GM18951 (cell line): ENCODE data around the gene XIRP2.

Experiments
- POLR2A ChIP-seq: IDR thresholded peaks from 4 replicates; pipeline ENCODE4 v1.6.1; 2011; ENCODE audit warnings: mild to moderate bottlenecking; ENCODE audit not compliant: insufficient read length, insufficient read depth; ENCODE audit errors: extremely low read depth
- in situ Hi-C: fragments of 300-500 bp; cut with MboI; formaldehyde crosslinking; loops from one replicate; pipeline ENCODE4 v1.12.0; 2022; ENCODE audit warnings: low sequenced_read_pairs, mixed read lengths, inconsistent platforms; ENCODE audit not compliant: unreplicated experiment

XIRP2 gene

DNA sequence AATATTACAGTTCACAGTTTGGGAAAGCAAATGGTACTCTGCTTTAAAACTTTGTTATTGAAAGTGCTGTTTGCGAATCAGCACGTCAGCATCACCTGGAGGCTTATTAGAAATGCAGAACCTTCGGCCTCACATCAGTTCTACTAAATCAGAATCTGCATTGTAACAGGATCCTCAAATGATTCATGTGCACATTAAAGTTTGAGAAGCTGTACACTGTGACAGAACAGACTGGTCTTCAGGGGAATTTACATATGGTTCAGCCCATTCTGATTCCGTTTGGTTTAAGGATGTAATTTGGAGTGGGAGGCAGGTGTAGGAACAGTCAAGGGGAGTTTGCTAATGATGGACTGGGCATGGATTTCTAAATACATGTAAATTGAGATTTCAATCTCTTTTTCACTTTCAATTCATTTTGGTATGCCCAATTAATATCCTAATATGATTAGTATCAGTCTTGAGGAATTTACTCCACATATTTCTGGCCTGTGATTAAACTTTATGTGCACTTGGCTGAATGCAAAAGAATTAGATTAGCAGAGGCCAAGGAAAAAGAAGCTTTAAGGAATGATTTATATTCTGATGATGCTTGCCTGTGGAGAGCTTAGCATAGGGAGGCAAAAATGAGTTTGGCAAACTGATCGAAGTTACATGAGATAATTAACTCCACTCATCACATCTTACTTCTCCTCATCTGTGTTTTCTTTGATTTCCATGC is 248.8 kb downstream of the XIRP2 start:
- TF ChIP-seq POLR2A: no peak
- in situ Hi-C loops: no loop called here

DNA sequence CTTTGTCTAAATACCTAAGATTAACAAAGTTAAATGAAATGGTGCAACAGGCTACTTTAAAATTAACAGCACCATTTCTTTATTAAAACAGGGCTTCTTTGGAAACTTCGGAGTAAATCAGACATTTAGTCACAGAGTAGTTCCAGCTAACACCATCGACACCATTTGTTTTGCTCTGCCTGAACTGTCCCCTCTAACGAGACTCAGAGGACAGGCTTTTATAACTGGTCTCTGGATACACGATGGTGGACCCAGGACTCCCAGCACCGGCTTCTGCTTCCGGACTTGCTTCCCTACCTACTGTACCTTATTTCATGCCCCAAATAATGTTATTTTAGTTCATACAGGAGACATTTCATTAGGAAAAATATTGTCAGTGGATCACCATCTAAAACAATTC is 252.1 kb downstream of the XIRP2 start:
- in situ Hi-C loops: no loop called here
- no peak for TF ChIP-seq POLR2A

GRCh38 chr2:167140767-167141166 is 252.5 kb downstream of the XIRP2 start:
- in situ Hi-C loops: no loop called here
- TF ChIP-seq POLR2A: no peak

GRCh38 chr2:167142554-167142953 is 254.3 kb downstream of the XIRP2 start:
- in situ Hi-C loops: no loop called here

DNA sequence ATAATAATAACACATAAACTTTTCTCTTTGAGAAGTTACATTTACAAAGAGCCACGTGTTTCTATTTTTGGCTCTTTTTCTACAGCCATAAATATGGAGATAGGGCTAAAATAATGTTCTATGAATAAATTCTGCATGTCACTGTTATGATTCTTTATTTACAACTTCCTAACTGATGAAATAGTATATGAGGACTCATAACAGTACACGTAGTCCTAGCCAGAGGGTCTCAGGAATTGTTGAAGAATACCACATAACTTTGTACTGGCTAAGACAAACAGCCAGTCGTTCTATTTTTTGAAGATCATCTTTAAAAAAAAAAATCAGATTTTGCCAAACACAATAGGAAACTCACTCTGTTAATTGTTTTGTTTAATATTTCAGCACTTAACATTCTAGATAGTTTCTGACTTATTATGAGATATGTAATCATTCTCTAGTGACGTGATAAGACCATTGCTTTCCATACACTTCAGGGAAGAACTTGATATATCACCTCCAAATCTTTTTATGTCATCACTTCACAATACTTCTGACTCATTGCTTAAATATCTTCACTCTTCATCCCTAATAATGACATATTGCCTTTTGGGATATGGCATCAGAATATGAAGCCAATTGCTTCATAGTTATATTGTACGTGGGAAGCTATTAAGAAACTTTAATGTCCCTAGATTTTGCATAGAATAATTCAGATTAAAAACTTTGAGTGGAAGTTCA is 256.1 kb downstream of the XIRP2 start:
- in situ Hi-C loops: no loop called here
- TF ChIP-seq POLR2A: no peak

More at GRCh38 chr2:167142554-167142953, 254.3 kb downstream of the XIRP2 start:
- TF ChIP-seq POLR2A: no peak

DNA sequence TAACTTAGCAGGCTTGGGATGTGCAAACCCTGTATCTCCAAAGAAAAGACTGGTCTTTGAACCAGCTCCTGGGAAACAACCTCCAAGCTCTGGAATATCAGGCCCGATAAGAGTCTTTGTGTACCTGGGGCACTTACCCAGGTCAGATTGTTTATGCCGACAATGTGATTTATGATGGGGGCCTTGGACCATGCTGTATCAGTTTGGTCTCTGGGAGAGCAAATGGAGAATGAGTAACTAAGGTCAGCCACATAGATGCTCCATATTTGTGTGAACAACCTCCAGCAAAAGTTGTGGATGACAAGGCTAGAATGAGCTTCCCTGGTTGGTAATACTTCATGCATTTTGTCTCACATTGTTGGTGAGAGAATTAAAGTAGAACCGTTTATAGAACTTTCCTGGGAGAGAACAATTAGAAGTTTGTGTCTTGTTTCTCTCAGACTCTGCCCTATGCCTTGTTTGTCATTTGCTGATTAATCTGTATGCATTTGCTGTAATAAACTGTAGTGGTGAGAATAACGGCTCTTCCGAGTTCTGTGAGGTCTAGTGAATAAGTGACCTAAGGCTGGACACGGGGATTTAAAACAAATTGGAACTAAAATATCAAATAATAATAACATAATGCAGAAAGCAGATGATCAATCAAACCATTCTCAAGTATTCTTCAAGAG is 259.1 kb downstream of the XIRP2 start:
- in situ Hi-C loops: no loop called here
- no peak for TF ChIP-seq POLR2A

DNA sequence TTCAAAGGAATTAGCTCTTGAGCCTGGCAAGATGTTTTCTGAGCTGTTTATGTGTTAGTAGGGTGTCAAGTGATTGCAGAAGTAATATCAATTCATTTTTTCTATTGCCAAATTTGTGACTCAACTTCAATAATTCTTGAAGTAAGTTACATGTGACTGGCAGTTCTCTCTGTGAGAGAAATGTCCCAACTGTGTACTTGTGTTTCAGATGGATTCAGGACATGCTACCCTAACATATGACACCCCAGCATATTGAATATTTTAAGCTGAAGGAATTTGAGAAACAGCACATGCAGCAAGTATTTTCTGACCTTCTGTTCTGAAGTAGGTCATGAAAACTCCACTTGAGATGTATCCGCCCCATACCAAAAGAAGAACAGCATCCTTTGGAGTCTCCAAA is 263.6 kb downstream of the XIRP2 start:
- in situ Hi-C loops: no loop called here

GRCh38 chr2:167157523-167157922 is 269.2 kb downstream of the XIRP2 start:
- in situ Hi-C loops: no loop called here
- no peak for TF ChIP-seq POLR2A

More for the DNA sequence above, 263.6 kb downstream of the XIRP2 start:
- no peak for TF ChIP-seq POLR2A

GRCh38 chr2:167177196-167177595 is 288.9 kb downstream of the XIRP2 start:
- TF ChIP-seq POLR2A: no peak
- in situ Hi-C loops: no loop called here

DNA sequence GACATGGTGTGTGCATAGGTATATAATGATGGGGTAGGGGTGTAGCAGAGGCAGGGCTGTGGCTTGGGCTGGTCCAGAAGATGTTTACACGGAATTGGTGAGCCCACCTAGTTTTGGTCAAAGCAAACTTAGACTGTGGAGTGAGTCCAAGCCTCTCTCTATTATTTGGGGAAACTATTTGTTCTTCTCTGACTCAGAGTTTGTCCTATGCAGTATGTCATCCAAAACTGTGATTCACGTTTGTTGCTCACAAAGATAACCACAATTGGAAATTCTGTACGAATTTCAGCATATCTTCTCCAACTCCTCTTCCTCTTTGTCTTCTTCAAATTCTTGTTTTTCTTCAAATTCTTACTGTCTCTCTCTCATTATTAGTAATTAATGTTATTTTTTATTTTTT is 292.9 kb downstream of the XIRP2 start:
- TF ChIP-seq POLR2A: no peak
- in situ Hi-C loops: no loop called here

DNA sequence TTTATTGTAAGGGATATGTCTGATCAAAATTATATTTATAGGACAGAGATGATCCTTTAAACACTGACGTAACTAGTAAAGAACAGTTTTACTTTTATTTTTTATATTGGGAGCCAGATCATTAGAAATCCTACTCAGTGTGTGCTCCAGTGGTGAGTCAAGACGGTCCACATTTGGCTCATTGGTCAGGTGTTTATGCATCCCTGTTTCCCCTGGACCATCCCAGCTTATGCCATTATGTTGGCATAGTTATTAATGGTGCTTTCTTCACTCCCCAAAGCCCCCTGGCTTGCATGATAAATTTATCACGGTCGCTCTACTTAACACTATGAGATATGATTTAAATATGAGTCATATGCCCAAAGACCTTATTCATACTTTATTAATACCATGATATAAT is 293.4 kb downstream of the XIRP2 start:
- TF ChIP-seq POLR2A: no peak
- in situ Hi-C loops: no loop called here

GRCh38 chr2:167182403-167182802 is 294.1 kb downstream of the XIRP2 start:
- in situ Hi-C loops: no loop called here
- no peak for TF ChIP-seq POLR2A

DNA sequence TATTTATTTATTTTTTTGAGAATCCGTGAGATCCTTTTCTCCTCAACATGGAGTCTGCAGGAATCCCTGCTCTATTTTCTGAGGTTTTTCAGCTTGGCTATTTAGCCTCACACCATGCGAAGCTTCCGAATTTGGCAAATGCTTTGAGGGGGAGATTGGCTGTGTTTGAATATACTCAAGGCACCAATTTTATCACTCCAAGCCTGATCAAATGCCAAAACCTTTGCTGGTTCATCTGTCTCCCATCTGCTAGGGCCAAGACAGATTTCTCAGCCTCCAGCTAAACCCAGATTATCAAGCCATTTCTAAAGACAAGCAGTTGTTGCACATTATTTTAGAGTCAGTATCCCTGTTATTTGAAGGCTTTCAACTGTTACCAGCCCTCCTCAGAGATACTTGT is 295.7 kb downstream of the XIRP2 start:
- TF ChIP-seq POLR2A: no peak
- in situ Hi-C loops: no loop called here

GRCh38 chr2:167186465-167186864 is 298.2 kb downstream of the XIRP2 start:
- TF ChIP-seq POLR2A: no peak
- in situ Hi-C loops: no loop called here
